Activated CD8-positive, alpha-beta memory T cell treated with anti-CD3 and anti-CD28 coated beads, Interleukin-2, amount 10 ng/mL, durations not matched to agents 7 days and 5 days (primary cell): ENCODE data around the gene ING2. TPM values are rescaled to one million over a fixed set of nuclear protein-coding genes. Genes with fewer than 3 reads are reported as not detected.
"Not testable (repeated sequence)": the region's sequence is repeated elsewhere in the genome, so short reads cannot be mapped to it uniquely, and the experiment has no call there.

Experiments used
- ATAC-seq: fragments of 150-1000 bp; cut with Tn5 transposase; one replicate; pipeline ENCODE4 v1.10.0; 2021; ENCODE audit warnings: moderate library complexity
- CTCF ChIA-PET: fragments of 350-600 bp; sonication (Branson Sonifier 250); formaldehyde crosslinking; loops from one replicate; lab custom pipeline; 2021; ENCODE audit warnings: antibody characterized with exemption; lab: Charles Lee
- DNase-seq: peaks from one replicate; pipeline ENCODE4 v3.0.0-alpha.2; 2020
- H3K27ac Mint-ChIP-seq: one replicate; pipeline ENCODE4 v1.8.0; 2021; ENCODE audit warnings: mild to moderate bottlenecking, mixed read lengths
- H3K27me3 Mint-ChIP-seq: one replicate; pipeline ENCODE4 v1.8.0; 2021; ENCODE audit warnings: mixed read lengths
- H3K36me3 Mint-ChIP-seq: one replicate; pipeline ENCODE4 v1.8.0; 2021; ENCODE audit warnings: mild to moderate bottlenecking, mixed read lengths
- H3K4me1 Mint-ChIP-seq: one replicate; pipeline ENCODE4 v1.8.0; 2021; ENCODE audit warnings: mixed read lengths
- H3K4me3 Mint-ChIP-seq: one replicate; pipeline ENCODE4 v1.8.0; 2021; ENCODE audit warnings: mild to moderate bottlenecking, moderate library complexity, mixed read lengths
- H3K9me3 Mint-ChIP-seq: one replicate; pipeline ENCODE4 v1.8.0; 2022; ENCODE audit warnings: low read depth, mixed read lengths
- total RNA-seq, 2 experiments: library from RNA; stranded (reverse); gene quantifications; one replicate each; pipeline ENCODE4 v1.2.3, GENCODE V29; 2021

The ING2 gene
- total RNA-seq, 2 experiments from 2014 or later: 11.4 to 12.4 TPM

GRCh38 chr4:183478123-183478522 lies 26.7 kb upstream of the ING2 start:
- Mint-ChIP-seq H3K9me3 (no peaks in the 10 kb centered on the region), H3K4me1 (no peaks in the 10 kb centered on the region), H3K36me3 (no peaks in the 10 kb centered on the region), H3K27me3 (peaks cover 12% of the 10 kb centered on the region), H3K4me3 (no peak overlapping the region), H3K27ac (no peak overlapping the region)
- DNase-seq: no peak
- ATAC-seq: no peak
- CTCF ChIA-PET: interaction anchor here (1.0 kb wide), 1 partner anchor 26 kb away, joined by 3 read pairs; no protein-coding TSS in a partner anchor

DNA sequence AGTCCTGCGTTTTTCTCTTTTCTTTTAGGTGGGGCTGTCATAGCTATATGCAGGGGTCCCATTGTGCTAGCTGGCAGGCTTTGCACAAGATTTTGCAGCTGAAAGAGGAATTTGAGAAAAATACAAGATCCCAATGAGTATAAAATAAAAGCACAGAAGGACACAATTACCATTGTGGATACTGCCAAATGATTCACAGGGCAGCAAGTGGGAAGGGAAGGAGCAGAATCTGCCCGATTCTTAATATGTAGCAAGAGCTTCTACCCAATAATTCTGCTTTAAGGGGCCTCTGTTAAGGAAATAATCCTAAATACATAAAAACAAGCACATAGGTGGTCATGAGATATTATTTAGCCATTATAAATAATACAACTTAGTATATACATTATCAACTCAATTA lies 25.9 kb upstream of the ING2 start:
- Mint-ChIP-seq H3K4me3 (no peak overlapping the region), H3K27me3 (peaks cover 12% of the 10 kb centered on the region), H3K36me3 (no peaks in the 10 kb centered on the region), H3K27ac (no peak overlapping the region), H3K9me3 (no peaks in the 10 kb centered on the region), H3K4me1 (no peaks in the 10 kb centered on the region)
- CTCF ChIA-PET: interaction anchor here (1.0 kb wide), 1 partner anchor 25 kb away, joined by 3 read pairs; no protein-coding TSS in a partner anchor
- DNase-seq: no peak
- ATAC-seq: no peak

DNA sequence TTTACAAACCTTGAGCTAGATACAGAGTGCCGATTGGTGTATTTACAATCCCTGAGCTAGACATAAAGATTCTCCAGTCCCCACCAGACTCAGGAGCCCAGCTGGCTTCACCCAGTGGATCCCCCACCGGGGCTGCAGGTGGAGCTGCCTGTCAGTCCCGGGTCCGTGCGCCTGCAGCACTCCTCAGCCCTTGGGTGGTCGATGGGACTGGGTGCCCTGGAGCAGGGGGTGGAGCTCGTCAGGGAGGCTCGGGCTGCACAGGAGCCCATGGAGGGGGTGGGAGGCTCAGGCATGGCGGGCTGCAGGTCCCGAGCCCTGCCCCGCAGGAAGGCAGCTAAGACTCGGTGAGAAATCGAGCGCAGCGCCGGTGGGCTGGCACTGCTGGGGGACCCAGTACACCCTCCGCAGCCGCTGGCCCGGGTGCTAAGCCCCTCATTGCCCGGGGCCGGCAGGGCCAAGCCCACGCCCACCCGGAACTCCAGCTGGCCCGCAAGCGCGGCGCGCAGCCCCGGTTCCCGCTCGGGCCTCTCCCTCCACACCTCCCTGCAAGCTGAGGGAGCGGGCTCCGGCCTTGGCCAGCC lies 22.3 kb upstream of the ING2 start:
- DNase-seq, H3K36me3 Mint-ChIP-seq, H3K27ac Mint-ChIP-seq, CTCF ChIA-PET, ATAC-seq, H3K4me1 Mint-ChIP-seq, H3K9me3 Mint-ChIP-seq, H3K4me3 Mint-ChIP-seq: not testable (repeated sequence)
- peaks cover 12% of the 10 kb centered on the region for H3K27me3 Mint-ChIP-seq

- no peak overlapping the region for H3K4me3 Mint-ChIP-seq
- no peaks in the 10 kb centered on the region for H3K36me3 Mint-ChIP-seq
- H3K27ac Mint-ChIP-seq: no peak overlapping the region
- DNase-seq: no peak
- H3K9me3 Mint-ChIP-seq: no peaks in the 10 kb centered on the region
- CTCF ChIA-PET: interaction anchor here (0.8 to 1.1 kb wide), 2 partner anchors 15 to 126 kb away, joined by 3 read pairs; no protein-coding TSS in a partner anchor
- H3K27me3 Mint-ChIP-seq: peaks cover under 1% of the 10 kb centered on the region
- H3K4me1 Mint-ChIP-seq: no peaks in the 10 kb centered on the region
- no peak for ATAC-seq
Measured at GRCh38 chr4:183483997-183484396, 20.9 kb upstream of the ING2 start.

- ATAC-seq: no peak
- Mint-ChIP-seq H3K4me3 (no peak overlapping the region), H3K4me1 (no peaks in the 10 kb centered on the region), H3K27ac (no peak overlapping the region), H3K9me3 (no peaks in the 10 kb centered on the region), H3K36me3 (no peaks in the 10 kb centered on the region), H3K27me3 (no peaks in the 10 kb centered on the region)
- CTCF ChIA-PET: no interaction called here
- no peak for DNase-seq
Measured at GRCh38 chr4:183485411-183486160, 19.3 kb upstream of the ING2 start.

DNA sequence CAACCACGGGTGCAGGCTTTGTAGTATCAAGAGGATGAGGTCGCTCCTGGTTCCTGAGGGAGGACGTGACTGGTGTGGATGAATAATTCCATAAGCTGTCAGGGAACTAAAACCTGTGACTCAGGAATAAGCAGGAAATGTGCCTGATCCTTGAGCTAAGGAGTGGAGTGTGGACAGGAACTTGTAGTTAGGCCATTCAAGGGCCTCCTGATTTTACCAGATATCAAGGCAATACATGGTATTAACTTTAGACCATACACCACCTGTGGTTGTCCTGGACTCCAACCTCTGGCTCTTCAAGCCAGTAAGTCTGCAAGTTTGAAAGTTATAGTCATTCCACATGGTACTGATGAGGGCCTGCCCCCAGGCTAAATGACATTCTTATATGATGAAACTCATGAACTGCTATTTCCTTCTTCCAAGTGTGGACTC lies 12.1 kb upstream of the ING2 start:
- no peak overlapping the region for H3K4me3 Mint-ChIP-seq
- no peaks in the 10 kb centered on the region for H3K9me3 Mint-ChIP-seq
- no peak overlapping the region for H3K27ac Mint-ChIP-seq
- ATAC-seq (no peak), DNase-seq (no peak)
- peaks cover 15% of the 10 kb centered on the region for H3K36me3 Mint-ChIP-seq
- CTCF ChIA-PET: interaction anchor here (1.3 kb wide), 1 partner anchor 11 kb away, joined by 3 read pairs; no protein-coding TSS in a partner anchor
- no peaks in the 10 kb centered on the region for H3K4me1 Mint-ChIP-seq
- H3K27me3 Mint-ChIP-seq: no peaks in the 10 kb centered on the region

DNA sequence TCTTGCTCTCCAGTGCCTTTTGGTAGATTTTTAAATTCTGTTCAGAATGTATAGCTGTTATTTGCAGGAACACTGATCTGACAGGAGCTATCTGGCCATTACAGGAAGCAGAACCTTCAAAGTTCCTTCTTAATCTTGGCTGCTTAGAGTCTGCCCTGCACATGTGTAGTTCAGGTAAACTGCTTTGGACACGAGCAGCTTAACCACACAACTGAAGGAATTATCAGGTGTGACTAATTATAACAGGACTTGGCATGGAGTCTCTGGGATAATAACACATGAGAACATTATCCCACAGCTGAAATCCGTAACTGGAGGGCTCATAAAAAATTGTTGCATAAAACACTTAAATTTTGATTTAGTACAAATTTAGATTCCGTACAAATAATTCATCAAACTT lies 11.6 kb upstream of the ING2 start:
- Mint-ChIP-seq H3K27me3 (no peaks in the 10 kb centered on the region), H3K27ac (no peak overlapping the region), H3K4me3 (no peak overlapping the region), H3K9me3 (no peaks in the 10 kb centered on the region), H3K4me1 (no peaks in the 10 kb centered on the region), H3K36me3 (peaks cover 15% of the 10 kb centered on the region)
- CTCF ChIA-PET: interaction anchor here (1.3 kb wide), 1 partner anchor 10 kb away, joined by 3 read pairs; no protein-coding TSS in a partner anchor
- no peak for ATAC-seq
- DNase-seq: no peak

GRCh38 chr4:183495184-183495583 lies 9.7 kb upstream of the ING2 start:
- Mint-ChIP-seq H3K27ac (no peak overlapping the region), H3K4me1 (peaks cover 8% of the 10 kb centered on the region), H3K36me3 (peaks cover 15% of the 10 kb centered on the region), H3K27me3 (no peaks in the 10 kb centered on the region), H3K4me3 (no peak overlapping the region), H3K9me3 (no peaks in the 10 kb centered on the region)
- DNase-seq: no peak
- CTCF ChIA-PET: interaction anchor here (0.9 to 1.0 kb wide), 2 partner anchors 25 to 39 kb away, joined by 3 read pairs; no protein-coding TSS in a partner anchor
- ATAC-seq: no peak

DNA sequence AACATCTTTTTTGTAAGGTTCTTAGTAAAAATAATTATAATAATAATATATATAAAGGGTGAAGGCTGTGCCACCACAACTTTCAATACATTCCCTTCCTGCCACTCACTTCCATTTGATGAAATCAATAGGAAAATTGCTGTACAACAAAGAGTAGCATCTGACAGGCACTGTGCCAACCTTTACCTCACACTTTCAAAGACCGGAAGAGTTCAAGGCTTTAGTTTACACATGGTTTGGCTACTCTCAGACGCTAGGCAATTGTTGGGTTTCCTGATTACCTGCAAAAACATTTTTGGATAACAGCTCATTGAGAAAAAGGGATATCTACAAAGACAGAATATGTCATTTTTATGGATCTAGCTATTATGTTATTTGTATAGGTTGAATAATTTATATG lies 5.5 kb upstream of the ING2 start:
- CTCF ChIA-PET: interaction anchor here (1.3 kb wide), 1 partner anchor 15 kb away, joined by 3 read pairs; no protein-coding TSS in a partner anchor

DNA sequence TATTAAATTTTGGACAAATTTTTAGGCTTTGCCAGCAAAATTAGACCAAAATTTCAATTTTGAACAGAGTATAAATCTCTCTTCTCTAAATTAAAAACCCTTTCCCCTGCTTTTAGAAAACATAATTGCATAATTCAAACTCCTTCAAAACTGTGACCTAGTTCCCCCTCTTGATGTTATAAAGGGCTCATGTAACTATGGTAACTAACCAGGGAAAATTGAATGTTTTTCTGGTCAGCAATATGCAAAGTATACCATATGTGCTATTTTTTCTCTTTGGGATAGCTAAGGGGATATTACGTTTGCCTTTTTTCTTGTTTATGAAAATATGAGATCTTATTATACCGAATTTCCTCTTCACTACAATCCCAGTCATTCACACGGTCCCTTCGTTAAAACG lies 5.1 kb upstream of the ING2 start:
- Mint-ChIP-seq H3K36me3 (peaks cover 4% of the 10 kb centered on the region), H3K27me3 (no peaks in the 10 kb centered on the region), H3K4me3 (no peak overlapping the region), H3K9me3 (no peaks in the 10 kb centered on the region), H3K27ac (no peak overlapping the region), H3K4me1 (peaks cover 26% of the 10 kb centered on the region)
- DNase-seq: no peak
- CTCF ChIA-PET: no interaction called here
- no peak for ATAC-seq

More for the DNA sequence above, 5.5 kb upstream of the ING2 start:
- H3K27ac Mint-ChIP-seq: no peak overlapping the region
- H3K4me1 Mint-ChIP-seq: peaks cover 26% of the 10 kb centered on the region
- H3K27me3 Mint-ChIP-seq: no peaks in the 10 kb centered on the region
- no peak overlapping the region for H3K4me3 Mint-ChIP-seq
- ATAC-seq (no peak), DNase-seq (no peak)
- H3K36me3 Mint-ChIP-seq: peaks cover 4% of the 10 kb centered on the region
- no peaks in the 10 kb centered on the region for H3K9me3 Mint-ChIP-seq

DNA sequence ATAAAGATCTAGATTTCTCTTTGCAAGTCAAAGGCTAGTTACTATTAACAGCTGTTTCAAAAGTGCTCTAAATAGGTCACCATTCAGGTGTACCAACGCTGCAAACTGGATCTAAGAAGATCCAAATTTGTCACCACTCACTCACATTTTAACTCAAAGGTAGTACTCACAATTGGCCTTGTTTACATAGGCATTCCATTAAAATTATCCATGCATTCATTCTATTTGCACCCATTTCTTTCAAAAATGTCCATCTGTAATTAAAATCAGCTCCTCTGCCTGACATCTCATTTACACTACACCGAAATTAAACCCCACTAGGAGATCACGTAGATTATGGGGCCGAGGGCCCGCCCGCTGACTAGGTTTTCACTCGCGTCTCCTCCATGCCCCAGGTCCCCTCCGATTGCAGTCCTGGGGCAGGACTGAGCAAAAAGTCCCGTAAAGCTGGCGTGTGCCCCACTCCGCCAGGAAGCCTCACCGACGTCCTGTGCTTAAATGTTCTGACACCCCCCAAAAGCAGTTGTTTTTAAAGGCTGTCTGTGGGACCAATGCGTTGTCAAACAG lies 1.3 kb upstream of the ING2 start:
- Mint-ChIP-seq H3K36me3 (peaks cover 1% of the 10 kb centered on the region), H3K9me3 (no peaks in the 10 kb centered on the region), H3K27ac (peak overlapping the region; percentile 96), H3K27me3 (no peaks in the 10 kb centered on the region), H3K4me1 (peaks cover 37% of the 10 kb centered on the region), H3K4me3 (peak overlapping the region; percentile 95)
- ATAC-seq (peak; percentile 0), DNase-seq (no peak)
- CTCF ChIA-PET: interaction anchor here (1.0 to 1.8 kb wide), 13 partner anchors 11 to 761 kb away, joined by 3 to 7 read pairs (median 4); partner anchors contain the start of gene CDKN2AIP

DNA sequence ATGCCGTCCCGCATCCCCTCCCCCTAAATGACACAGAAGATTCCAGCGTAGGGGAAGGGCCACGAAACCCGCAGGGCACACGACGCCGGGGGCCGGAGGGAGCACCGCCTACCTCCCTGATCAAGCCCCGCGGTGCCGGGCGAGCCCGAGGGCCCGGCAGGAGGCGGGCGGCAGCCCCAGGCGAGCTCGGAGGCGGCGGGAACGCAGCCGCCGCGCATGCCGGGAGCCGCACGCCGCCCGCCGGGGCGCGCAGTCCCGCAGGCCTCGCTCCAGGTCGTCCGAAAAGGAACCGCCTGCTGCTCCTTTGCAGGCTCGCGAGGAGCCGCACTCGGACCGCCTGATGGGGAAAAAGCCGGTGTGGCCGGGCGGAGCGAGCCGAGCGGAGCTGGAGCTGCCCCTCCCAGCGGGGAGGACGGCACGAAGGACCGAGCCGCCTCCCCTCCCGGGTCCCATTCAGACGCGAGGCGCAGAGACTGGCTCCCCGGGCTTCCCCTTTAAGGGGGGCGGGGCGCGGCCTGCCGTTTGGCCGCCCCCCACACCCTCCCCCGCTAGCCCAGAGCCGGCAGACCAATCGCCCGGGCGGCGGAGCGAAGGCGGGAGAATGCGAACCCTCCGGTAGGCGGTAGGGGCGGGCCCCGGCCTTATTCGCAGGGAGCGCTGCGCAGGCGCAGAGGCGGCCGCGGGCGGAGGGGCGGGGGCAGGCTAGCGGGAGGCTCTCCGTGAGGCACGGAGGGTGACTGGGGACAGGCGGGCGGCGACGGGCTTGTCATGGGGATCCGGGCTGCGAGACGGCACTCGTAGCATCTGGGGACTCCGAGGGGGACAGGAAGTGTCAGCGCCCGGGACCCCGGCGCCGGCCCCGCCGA lies 561 bp upstream of the ING2 start:
- Mint-ChIP-seq H3K36me3 (peaks cover 1% of the 10 kb centered on the region), H3K4me3 (peak overlapping the region; percentile 95), H3K27ac (peak overlapping the region; percentile 96), H3K9me3 (no peaks in the 10 kb centered on the region), H3K4me1 (peaks cover 39% of the 10 kb centered on the region), H3K27me3 (no peaks in the 10 kb centered on the region)
- ATAC-seq: peak; percentile 81
- peak; percentile 99 for DNase-seq
- CTCF ChIA-PET: interaction anchor here (1.0 to 1.8 kb wide), 12 partner anchors 11 to 760 kb away, joined by 3 to 7 read pairs (median 4); partner anchors contain the start of gene CDKN2AIP
